HG02852 (cell line): ENCODE measurements around the gene FREY1.

Experiments
- ATAC-seq: cut with Tn5 transposase; IDR thresholded peaks from one replicate; pipeline ENCODE4 v1.9.1; 2021; ENCODE audit warnings: mild to moderate bottlenecking, moderate library complexity; ENCODE audit not compliant: unreplicated experiment

Gene FREY1

GRCh38 chr11:45876401-45876800 lies 30.7 kb downstream of the FREY1 start:
- no peak for ATAC-seq

DNA sequence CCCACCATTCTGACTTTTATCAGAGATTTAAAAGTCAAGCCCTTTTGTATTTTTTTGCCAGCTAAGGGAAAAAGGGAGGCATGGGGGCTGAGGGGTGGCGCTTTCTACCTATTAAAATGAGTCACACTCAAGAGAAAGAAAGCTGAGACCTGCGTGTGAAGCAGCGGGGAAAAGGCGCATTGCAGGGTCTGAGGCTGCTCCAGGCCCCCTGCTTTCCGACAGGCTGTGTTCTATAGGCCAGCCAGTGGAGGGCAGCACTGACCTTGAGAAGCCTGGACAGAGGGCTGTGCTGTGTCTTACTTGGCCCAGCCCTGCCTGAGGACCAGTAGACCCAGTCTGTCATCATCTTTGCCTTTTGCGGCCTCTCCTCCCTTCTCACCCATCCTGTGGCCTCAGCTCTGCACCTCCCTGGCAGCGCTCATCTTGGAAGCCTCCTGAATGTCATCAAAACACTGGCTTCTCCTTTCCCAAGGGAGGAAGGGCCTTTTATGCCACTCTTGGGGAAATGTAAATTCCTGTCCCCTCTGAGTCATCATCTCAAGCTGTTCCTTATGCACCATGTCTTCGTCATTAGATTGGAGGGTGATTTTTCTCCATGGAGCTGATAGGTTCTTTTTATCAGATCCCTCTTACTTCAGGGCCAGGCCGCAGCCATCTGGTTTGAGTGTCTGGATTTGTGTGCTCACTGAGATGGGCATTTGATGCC lies 34.3 kb downstream of the FREY1 start:
- no peak for ATAC-seq

DNA sequence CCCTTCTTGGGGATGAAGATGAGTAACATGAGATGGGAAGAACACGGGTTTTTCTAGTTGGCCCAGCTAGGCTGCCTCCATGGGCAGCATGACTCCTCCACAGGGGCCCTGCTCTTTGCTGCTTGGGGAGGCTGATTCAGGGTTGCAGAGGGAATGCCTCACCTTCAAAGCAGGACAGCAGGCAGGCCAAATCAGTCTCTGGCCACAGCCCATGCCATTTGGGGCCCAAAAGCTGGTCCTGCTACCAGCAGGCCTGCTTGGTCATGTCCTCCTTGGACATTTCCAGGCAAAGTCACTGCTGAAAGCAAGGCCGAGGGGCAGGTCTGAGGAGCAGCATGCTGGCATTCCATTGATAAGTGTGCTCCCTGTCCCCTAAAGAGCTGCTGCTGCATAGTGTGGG lies 35.4 kb downstream of the FREY1 start:
- ATAC-seq: no peak

DNA sequence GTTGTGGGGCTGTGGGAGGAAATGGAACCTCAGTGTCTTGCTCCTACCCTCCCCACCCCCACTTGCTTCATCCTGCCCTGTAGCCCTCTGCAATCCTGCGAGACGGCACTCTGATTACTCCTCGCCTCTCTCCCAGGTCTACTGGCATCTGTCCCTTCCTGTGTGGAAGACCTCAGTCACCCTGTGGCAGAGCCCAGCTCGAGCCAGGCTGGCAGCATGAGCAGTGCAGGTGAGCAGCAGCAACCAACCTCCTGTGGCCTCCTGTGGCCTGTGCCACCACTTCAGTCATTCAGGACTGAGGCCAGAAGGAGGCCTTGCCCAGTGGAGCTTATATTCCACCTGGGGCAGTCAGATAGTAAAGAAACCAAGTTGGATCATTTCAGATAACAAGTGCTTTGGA lies 36.4 kb downstream of the FREY1 start:
- no peak for ATAC-seq

GRCh38 chr11:45869551-45869950 lies 37.5 kb downstream of the FREY1 start:
- no peak for ATAC-seq

DNA sequence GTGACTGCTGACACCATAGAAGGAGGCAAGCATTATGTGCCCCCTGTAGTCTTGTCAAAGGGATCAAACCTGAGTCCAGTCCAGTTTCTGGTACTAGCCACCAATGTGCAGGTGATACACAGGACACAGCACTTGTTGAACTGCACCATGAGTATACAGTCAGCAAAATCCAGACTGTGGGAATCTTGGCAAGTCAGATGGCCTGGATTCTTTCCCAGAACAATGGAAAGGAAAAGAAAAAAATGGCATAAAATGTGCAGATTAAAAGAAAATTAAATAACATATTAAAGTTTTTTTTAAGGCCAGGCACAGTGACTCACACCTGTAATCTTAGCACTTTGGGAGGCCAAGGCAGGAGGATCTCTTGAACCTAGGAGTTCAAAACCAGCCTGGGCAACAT lies 43.0 kb downstream of the FREY1 start:
- ATAC-seq: no peak

DNA sequence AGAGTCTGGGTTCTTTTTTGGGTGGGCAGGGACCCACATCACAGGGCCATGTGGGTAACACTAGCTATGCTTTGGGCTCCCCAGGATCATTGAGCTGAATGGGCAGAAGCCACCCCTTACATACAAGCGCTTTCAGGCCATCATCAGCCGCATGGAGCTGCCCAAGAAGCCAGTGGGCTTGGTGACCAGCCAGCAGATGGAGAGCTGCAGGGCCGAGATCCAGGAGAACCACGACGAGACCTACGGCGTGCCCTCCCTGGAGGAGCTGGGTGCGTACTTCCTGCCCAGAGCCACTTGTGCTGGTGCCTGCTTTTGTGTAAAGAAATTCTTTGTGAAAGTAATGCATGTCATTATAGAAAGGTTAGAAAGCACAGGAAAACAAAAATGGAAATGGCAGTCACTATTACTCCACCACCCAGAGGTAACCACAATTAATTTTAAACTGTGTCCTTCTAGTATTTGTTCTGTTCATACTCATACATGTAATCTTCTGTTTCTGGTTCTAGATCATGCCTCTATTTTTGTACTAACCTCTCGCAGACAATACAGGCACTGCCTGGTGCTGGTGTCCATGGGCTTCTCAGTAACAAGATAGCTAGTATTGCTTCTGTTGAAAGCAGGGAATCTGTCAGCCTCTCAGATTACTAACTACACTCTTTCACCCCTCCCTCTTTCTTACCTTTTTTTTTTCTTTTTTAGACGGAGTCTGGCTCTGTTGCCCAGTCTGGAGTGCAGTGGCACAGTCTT lies 46.1 kb downstream of the FREY1 start:
- no peak for ATAC-seq

- ATAC-seq: no peak
Observed at GRCh38 chr11:45860348-45860747, 46.7 kb downstream of the FREY1 start.

- no peak for ATAC-seq
Observed at GRCh38 chr11:45859661-45860140, 47.4 kb downstream of the FREY1 start.

DNA sequence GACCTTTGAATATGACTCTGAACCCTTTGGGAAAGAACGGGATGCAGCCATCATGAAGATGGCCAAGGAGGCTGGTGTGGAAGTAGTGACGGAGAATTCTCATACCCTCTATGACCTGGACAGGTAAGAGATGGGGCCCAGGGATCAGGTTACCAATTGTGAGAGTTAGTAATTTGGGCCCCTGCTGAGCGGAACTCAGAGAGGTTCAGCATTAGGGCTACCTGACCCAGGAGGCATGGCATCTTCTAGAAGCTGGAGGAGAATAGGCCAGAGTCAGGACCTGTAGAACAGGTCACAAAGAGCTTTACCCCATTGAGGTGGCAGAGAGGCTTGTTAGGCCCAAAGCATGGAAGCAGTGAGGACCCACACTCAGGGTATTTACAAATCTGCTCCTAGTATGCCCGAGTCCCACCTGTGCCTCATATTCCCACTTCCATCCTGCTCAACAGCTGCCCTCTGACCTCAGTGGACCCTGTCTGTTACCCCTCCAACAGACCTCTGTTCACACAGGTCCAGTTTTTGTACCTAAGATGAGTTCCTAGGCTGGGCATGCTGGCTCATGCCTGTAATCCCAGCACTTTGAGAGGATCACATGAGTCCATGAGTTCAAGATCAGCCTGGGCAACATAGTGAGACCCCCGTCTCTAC lies 48.2 kb downstream of the FREY1 start:
- no peak for ATAC-seq

GRCh38 chr11:45857961-45858474 lies 49.1 kb downstream of the FREY1 start:
- no peak for ATAC-seq
